ENCODE measurements around the gene AOC3. TPM values are rescaled to one million over a fixed set of nuclear protein-coding genes. Genes with fewer than 3 reads are reported as not detected.

Gene AOC3
- total RNA-seq, 6 experiments from 2014 or later, result 3.9 to 14.9 (median 7.1) TPM

- peaks cover 0 to 37% (median 22%) of the 10 kb centered on the region in 4 donors for H3K36me3 ChIP-seq
- no peaks in the 10 kb centered on the region for H3K9me3 ChIP-seq
- no peaks in the 10 kb centered on the region for H3K27me3 ChIP-seq
- peaks cover 0 to 10% (median 0%) of the 10 kb centered on the region in 4 donors for H3K4me1 ChIP-seq
- ATAC-seq (peak; percentile 81 to 94 (median 90)), DNase-seq (peak in 2 of 3 donors; percentile 55 to 65)
- 33% methylated on average over 2 of the region's 3 CpGs for WGBS (ENCODE audit: insufficient coverage, low coverage, low lambda C conversion rate, missing lambda C conversion rate)
- no peak overlapping the region for H3K4me3 ChIP-seq
- TF ChIP-seq CTCF (IDR thresholded peaks at IDR 0.05) (no peak), POLR2A (IDR thresholded peaks at IDR 0.05) (no peak)
- no peak overlapping the region for H3K27ac ChIP-seq
- intact Hi-C loops (cut with DNase I), result no loop called here
Measured at GRCh38 chr17:42809250-42809649, 41.7 kb upstream of the AOC3 start.

GRCh38 chr17:42814633-42815399, 36.2 kb upstream of the AOC3 start:
- H3K27me3 ChIP-seq, result no peaks in the 10 kb centered on the region
- intact Hi-C loops (cut with DNase I), result no loop called here
- DNase-seq, result no peak
- TF ChIP-seq POLR2A (IDR thresholded peaks at IDR 0.05) (no peak), CTCF (IDR thresholded peaks at IDR 0.05) (no peak)
- H3K9me3 ChIP-seq, result no peaks in the 10 kb centered on the region
- H3K4me3 ChIP-seq, result no peak overlapping the region
- 64% methylated on average over 8 of the region's 8 CpGs for WGBS (ENCODE audit: insufficient coverage, low coverage, low lambda C conversion rate, missing lambda C conversion rate)
- H3K4me1 ChIP-seq, result no peaks in the 10 kb centered on the region
- H3K36me3 ChIP-seq, result peaks cover 3 to 88% (median 51%) of the 10 kb centered on the region in 4 donors
- ATAC-seq, result no peak
- H3K27ac ChIP-seq, result no peak overlapping the region

- ATAC-seq, result no peak
- DNase-seq, result no peak
- Histone ChIP-seq H3K27me3 (no peaks in the 10 kb centered on the region), H3K9me3 (no peaks in the 10 kb centered on the region), H3K4me3 (no peak overlapping the region), H3K27ac (no peak overlapping the region), H3K4me1 (peaks cover 0 to under 1% (median 0%) of the 10 kb centered on the region in 4 donors), H3K36me3 (peaks cover 7 to 88% (median 47%) of the 10 kb centered on the region in 4 donors)
- intact Hi-C loops (cut with DNase I), result no loop called here
- TF ChIP-seq CTCF (IDR thresholded peaks at IDR 0.05) (no peak), POLR2A (IDR thresholded peaks at IDR 0.05) (no peak)
- WGBS (ENCODE audit: insufficient coverage, low coverage, low lambda C conversion rate, missing lambda C conversion rate), result 50% methylated on average over 1 of the region's 1 CpG
Measured at GRCh38 chr17:42817866-42818265, 33.1 kb upstream of the AOC3 start.

GRCh38 chr17:42818379-42818778, 32.6 kb upstream of the AOC3 start:
- no peak overlapping the region for H3K27ac ChIP-seq

More at GRCh38 chr17:42818379-42818778, 32.6 kb upstream of the AOC3 start:
- no peak for DNase-seq
- WGBS (ENCODE audit: insufficient coverage, low coverage, low lambda C conversion rate, missing lambda C conversion rate), result 100% methylated on average over 1 of the region's 5 CpGs
- peaks cover 7 to 84% (median 43%) of the 10 kb centered on the region in 4 donors for H3K36me3 ChIP-seq
- peaks cover 0 to 6% (median 2%) of the 10 kb centered on the region in 4 donors for H3K4me1 ChIP-seq
- no peak for ATAC-seq
- no peaks in the 10 kb centered on the region for H3K9me3 ChIP-seq
- intact Hi-C loops (cut with DNase I), result no loop called here
- H3K27me3 ChIP-seq, result no peaks in the 10 kb centered on the region
- TF ChIP-seq POLR2A (IDR thresholded peaks at IDR 0.05), result no peak
- TF ChIP-seq CTCF (IDR thresholded peaks at IDR 0.05), result no peak
- no peak overlapping the region for H3K4me3 ChIP-seq

Data from right lobe of liver (tissue), 6 donors.